HG03196 (cell line): ENCODE data around the gene AGAP1.

ENCODE experiments used
- ATAC-seq: cut with Tn5 transposase; IDR thresholded peaks from one replicate; pipeline ENCODE4 v1.9.1; 2021; ENCODE audit not compliant: unreplicated experiment

The AGAP1 gene

DNA sequence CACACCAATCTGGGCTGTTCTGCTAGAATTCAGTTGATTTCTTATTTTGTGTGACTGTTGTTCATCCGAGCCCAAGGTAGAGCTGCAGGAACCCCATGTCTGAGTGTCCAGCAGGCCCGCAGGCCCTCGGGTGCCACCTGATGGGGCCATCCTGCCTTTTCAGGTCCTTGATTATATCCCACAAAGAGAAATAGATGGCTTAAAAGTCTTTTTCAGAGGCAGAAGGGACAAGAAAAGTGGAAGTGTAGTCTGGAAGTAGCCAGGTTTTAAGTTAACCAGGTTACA lies 52.2 kb downstream of the AGAP1 start:
- no peak for ATAC-seq

DNA sequence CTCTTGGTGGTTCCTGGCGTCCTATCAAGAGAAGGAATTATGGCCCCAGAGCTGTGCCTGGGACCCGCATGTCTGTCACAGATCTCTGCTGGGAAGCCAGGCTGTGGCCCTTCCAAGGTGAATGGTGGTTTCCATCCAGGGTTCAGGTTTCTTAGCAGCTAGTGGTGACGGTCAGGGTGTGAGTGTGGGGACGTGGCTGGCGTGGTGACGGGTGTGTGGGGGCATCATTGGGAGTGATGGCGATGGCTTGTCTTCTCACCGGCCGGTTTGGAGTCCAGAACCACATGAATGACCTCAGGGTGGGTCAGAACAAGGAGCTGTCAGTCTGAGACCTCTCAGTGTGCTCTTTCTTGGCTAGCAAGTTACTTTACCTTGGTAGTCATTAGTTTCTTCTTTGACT lies 52.6 kb downstream of the AGAP1 start:
- no peak for ATAC-seq

DNA sequence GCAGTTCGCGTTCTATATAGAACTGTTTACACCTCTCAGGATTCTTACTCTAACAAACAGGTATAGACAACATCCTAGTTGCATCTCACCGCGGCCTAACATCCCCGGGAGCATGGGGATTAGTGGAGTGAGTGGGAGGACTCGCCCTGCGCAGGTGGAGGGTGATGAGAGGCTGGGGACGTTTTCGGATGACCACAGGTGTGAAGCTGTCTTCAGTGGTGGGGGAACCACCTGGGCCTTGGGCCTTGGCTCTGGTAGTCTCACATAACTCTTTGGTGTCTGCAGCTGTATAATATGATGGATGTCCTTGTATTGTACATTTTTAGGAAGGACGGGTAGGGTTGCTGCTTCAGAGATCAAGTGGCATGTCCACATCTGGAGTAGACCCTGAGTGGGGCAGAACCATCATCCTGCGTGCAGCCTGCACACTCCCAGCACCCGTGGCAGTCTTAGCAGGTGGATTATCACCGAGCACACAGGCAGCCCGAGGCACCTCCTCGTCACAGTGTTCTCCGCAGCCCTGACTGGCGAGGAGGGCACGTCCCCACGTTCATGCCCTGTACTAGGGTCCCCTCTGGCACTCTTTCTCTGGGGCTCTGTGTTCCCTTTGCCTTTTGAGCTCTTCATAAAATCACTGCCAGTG lies 56.0 kb downstream of the AGAP1 start:
- no peak for ATAC-seq

DNA sequence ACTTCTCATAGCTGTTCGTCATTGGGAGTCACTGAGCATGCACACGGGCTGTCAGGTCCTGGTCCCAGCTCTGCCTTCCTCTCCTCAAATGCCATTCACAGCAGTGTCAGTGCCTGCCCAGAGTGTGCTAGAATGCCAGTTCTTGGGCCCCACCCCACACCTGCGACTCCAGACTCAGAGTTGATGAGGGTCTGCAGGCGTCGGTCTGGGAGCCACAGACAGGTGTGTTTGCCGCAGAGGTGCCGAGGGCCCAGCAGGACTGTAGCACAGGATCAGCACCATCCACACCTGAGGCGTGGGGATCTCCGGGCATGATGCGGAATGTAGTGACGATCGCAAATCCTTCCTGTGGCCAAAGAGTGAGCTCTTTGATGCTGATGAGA lies 56.5 kb downstream of the AGAP1 start:
- ATAC-seq, result no peak

DNA sequence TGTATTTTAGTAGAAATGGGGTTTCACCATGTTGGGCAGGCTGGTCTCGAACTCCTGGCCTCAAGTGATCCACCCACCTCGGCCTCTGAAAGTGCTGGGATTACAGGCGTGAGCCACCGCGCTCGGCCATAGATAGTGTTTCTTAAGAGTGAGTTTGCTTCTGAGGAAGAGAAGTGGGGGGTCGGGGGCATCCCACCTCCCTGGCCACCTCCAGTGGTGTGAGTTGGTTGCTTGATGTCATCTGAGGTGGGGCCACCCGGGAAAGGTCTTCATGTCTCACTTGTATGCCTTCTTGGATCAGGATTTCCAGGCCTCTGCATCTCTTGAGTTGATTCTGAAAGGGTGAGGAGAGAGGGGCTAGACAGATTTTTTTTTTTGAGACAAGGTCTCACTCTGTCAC lies 57.1 kb downstream of the AGAP1 start:
- ATAC-seq, result no peak

DNA sequence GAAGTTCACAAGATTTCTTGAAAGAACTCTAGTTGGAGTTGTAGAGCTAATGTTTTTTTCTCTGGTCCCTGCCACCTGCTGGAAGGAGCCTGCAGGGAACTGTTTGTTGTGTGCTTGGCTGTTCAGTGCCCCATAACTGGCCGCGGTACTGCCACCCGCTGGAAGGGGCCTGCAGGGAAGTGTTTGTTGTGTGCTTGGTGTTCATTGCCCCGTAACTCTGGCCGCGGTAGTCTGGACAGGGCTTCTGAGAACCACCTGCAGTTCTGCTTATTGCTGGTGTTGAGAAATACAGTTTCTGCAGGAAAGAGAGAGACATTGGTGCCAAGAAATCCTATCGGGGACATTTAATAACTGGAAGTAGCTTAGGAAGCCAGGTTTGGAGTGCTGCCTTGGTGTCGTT lies 58.1 kb downstream of the AGAP1 start:
- no peak for ATAC-seq

DNA sequence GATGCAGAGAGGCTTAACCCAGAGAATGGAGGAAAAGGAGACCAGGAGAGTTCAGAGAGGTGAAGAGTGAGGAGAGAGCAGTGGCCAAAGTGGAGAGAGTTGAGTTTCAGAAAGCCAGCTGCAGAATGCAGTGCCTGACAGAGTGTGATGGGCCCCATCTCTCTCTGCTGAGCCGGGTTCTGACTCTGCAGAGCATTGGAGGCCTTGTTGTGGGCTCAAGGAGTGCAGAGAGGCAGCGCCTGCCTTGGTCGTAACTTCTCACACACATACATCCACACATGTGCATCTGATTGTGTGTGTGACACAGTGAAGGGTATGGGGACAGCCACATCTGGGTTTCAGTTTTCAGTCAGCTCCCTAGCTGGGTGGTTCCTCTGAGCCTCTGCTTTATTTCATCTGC lies 58.8 kb downstream of the AGAP1 start:
- no peak for ATAC-seq

DNA sequence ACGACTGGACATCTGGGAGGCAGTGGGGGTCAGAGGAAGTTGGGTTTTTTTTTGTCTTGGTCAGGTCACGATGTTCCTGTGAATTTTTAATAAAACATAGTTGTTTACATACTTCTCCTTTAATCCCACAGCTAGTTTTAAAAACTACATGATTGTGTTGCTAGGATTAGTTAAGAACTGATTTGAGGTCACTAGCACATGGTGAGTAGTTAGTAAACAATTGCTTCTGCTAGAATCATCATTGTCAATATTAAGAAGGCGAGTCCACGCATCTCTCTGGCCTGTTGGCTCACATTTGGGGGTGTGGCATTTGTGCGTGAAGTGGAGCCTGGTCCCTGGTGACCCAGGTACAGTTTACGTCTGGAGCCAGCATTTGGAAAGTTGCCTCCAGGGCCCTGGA lies 59.4 kb downstream of the AGAP1 start:
- no peak for ATAC-seq

DNA sequence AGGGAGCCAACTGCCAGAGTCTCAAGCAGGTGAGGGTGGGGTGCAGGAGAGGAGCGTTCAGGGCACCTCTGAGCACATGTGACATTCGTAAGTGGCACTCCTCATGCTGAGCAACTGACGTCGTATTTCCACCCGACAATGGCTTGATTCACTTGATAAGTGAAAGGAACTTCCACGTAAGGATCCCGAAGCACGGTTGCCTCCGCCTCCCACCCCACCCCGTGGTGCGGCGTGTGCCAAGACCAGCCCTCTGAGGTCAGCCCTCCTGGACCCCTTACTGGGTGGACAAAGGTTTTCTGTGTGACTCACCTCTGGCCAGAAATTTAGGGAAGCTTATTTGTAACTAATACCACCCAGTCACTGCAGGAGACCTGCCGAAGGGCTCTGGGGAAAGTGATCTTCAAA lies 59.9 kb downstream of the AGAP1 start:
- ATAC-seq, result no peak

DNA sequence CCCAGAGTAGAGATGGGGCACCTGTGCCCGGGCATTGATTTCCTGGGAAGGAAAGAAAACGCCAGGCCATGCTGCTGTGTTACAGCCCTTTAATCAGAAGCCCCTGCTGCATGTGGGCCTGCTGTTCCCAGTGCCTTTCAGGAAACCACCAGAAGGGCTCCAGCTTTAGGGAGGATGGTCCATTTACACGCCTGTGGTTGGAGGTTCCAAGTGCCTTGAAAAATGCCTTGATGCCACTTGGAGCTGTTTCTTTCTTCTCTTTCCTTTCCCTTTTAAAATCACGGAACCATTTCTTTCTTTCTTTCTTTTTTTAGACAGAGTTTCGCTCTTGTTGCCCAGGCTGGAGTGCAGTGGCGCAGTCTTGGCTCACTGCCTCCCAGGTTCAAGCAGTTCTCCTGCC lies 60.5 kb downstream of the AGAP1 start:
- no peak for ATAC-seq

DNA sequence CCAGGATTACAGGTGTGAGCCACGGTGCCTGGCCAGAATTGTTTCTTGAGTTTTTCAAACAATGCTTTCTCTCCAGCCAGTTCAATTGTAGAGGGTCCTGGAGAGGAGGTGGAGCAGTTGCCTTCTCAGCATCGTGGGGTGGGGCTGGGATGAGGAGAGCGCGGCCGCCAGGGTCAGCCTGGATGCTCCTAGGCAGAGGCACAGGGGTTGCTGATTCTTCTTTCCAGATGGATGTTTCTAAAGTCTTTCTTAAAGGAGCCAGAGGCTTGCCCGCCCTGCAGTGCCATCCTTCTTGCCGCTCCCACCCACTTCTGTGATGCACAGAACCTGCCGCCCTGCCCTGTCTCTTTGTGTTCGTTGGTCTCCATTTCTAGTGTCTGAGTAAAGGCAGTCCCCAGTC lies 61.1 kb downstream of the AGAP1 start:
- ATAC-seq, result no peak

DNA sequence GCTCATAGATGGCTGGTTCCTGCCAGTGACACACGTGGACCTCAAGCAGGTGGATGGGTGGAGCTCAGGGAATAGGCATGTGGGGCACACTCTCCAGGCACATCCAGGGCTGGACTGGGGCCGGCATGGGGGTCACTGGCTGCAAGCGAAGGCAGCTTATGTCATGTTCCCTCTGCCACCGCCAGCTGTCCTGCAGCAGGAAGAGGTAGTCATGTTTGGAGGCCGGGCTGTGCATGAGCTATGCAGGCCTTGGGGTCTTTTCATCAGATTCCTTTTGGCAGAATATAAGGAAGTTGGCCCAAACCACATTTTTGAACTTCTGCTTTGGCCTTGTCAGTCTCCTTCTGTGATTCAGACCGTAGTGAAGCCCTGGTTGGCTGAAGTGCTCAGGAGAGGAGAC lies 61.5 kb downstream of the AGAP1 start:
- ATAC-seq, result no peak

DNA sequence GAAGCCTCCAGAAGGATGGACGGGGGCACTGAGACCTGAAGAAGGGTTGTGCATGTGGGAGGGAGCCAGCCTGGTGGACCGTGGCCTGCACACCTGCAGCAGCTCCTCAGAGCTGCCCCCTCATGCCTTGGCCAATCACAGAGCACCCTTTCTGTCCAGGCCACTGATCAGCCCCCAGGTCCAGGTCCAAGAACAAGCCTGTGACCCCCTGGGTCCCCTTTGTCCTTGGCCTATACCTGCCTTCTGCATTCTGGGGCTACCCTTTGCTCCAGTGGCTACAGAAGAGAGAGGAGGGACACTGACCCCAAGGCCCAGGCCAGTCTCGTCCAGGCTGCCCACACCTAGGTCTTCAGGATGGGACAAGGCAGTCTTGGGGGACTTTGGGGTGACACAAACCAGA lies 62.2 kb downstream of the AGAP1 start:
- no peak for ATAC-seq

DNA sequence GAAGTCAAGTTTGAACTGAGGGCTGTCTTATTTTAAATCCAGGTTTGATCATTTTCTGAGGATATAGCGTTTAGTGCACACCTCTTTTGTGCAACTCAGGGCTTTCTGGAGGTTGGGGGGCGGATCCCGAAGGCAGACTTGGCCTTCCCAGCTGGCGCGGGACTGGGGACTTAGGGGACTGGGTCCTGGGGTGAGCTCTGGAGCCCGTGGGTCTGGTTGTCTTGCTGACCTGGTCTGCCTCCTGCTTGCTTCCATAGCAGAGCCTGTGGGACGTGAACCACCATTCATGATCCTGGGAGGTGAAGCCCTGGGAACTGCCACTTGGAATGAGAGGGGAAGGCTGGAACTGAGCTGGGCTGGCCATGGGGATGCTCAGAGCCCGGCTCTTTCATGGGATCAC lies 63.1 kb downstream of the AGAP1 start:
- ATAC-seq, result no peak

DNA sequence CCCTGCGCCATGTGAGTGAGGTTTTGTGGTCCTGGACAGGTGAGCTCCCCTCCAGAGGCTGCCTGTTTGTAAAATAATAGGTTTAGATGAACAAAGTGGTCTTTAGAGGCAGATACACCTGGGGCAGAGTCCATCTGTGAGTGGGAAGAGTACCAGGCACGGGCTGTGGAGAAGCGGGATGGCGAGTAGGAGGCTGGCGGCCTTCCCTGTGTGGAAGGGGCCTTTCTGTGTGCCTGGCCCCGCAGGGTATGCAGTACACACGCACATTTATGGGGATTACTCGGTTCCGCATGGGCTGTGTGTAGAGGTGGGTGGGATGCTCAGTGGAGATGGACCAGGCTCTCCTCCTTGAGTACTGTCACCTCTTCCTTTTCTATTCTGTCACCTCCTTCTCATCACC lies 64.1 kb downstream of the AGAP1 start:
- no peak for ATAC-seq

DNA sequence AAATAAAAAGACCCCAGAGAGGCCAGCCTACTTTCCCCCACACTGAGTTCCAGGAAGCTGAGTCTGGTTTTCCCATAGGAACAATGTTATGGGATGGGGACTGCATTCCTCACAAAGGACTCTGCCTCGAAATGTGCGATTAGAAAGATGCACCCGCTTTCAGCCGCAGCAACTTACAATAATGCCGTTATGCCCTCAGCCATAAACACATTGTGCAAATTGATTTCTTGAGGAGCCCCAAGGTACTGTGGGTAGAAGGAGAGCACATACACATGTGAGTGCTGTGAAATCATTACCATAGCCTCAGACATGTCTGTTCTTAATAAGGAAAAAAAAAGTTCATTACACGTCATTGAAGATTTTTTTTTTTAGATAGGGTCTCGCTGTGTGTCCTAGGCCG lies 64.7 kb downstream of the AGAP1 start:
- no peak for ATAC-seq

DNA sequence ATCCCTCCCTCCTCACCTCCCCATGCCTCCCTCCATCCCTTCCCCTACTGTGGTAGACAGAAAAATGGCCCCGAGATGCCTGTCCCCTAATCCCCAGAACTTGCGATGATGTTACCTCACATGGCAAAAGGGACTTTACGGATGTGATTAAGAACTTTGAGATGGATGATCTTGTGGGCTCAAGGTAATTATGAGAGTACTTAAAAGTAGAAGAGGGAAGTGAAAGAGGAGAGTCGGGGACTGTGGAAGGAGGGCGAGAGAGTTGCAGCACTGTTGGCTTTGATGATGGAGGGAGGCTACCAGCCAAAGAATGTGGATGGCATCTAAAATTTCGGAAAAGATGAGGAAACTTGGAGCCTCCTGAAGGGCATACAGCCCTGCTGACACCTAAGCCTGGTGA lies 66.5 kb downstream of the AGAP1 start:
- ATAC-seq, result no peak

DNA sequence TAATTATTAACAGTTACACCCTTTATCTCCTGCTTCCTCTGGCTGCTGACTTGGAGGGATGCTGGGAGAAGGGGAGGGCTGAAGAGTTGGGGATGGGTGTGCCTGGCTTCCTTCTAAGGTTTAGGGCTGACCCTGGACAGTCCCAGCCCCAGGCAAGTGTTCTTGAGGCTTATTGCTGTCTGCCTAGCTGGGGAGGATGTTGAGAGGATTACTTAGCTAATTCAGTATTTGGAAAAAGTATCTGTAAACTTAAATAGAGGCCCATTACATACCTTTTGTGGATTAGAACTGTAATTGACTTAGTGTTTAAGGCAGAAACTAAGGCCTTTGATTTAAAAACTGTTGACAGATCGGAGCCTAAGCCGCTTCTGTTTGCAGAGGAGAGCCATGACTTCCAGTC lies 67.6 kb downstream of the AGAP1 start:
- ATAC-seq, result no peak

DNA sequence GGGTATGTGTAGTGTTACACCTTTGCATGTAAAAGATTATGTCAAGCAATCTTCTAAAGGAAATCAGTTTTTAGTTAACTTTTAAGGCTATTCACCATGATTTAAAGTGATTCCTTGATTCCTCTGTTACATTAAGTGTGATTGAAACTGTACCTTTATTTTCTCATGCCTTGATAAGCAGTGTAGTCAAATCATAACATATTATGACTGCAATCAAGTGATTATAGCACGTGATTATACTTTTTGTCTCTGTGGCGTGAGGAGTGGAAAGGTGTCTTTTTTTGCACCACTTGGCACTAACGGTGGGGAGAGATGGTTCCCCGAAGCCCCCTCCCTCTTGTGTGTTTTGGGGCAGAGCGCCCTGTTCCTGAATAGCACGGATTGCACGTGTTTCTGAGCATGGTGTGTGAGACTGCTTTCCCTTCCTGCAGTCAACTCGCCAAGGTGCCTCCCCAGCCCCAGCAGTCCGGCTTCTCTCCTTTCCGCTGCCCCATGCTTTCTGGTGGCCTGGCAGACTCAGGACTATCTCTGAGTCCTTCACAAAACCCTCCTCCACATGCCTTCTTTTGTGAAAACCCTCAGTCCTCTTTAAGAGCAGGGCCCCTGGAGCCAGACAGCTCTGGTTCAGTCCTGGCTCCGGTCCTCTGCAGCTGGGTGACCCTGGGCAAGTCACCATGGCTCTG lies 68.4 kb downstream of the AGAP1 start:
- ATAC-seq, result no peak

DNA sequence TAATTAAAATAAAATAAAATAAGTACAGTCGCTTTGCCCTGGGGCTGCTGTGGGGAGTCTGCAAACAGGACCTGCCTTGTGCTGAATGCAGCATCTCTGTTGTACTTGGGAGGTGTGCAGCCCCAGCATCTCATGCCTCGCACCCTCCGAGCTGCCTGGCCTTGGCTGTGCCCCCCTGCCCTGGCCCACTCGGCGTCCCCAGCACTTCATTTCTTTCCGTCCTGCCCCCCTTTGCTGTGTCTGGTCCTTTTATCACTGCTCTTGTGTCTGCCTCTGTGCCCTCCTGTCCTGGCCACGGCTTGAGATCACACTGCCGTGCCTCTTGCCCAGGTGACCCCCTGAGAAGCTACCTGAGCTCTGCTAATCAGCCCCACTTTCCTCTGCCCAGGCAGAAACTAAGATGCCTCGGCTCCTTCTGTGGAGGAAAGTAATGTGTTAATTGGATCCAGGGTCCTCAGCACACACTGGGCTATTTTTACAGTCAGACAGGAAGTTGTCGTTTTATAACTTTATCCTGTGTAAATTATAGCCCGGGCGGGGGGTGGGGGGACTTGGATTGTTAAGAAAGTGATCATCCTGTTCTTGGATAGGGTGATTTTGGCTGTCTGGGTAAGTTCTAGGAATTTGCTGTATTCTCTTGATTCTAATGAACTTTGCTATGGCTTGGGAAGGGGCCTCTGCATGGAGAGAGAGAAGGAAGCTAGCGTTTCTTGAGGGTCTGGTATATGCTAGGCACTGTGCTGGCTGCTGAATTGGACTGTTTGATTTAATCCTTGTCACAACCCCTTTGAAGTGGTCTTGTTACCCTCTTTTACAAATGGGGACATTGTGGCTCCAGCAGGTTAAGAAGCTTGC lies 69.4 kb downstream of the AGAP1 start:
- ATAC-seq, result no peak

DNA sequence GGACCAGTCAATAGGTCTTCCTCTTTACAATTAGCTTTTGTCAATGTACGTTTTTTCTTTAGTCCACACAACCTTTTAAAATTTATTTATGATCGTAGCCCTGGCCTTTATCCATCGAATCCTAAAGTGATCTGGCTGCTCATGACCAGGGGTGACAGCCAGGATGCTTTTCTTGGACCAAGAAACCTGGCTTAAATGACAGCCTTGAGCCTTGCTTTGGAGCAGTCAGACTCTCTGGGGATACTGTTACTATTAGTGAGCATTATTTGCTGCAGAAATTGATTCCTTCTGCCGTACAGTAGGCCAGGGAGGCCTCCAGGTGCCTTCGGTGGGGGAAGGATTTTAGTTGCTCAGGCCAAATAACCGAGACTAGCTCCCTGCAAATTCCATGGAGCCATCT lies 70.2 kb downstream of the AGAP1 start:
- ATAC-seq, result no peak

DNA sequence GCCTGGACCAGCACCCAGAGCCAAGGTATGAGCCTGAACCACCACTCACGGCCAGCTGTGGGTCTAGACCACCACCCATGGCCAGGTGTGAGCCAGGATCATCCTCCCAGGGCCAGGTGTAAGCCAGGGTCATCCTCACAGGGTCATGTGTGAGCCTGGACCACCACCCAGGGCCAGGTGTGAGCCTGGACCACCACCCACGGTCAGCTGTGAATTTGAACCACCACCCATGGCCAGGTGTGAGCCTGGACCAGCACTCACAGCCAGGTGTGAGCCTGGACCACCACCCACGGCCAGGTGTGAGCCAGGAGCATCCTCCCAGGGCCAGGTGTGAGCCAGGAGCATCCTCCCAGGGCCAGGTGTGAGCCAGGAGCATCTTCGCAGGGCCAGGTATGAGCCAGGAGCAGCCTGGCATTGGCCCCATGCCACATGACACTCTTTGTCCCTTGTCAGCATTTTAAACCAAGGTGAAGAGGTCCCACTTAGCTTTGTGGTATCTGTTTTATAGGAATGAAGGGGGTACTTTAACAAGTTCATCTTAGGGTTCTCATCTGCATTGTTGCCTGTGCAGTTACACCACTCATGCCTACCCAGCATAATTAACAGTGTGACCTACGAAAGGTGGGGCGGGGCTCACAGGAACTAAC lies 71.2 kb downstream of the AGAP1 start:
- ATAC-seq, result no peak
